Measurements from ENCODE around the gene DYNLL2.
A peak's percentile ranks its signal among the peaks of the same experiment; 100 is the strongest.
"Not testable (repeated sequence)": the region's sequence is repeated elsewhere in the genome, so short reads cannot be mapped to it uniquely, and the experiment has no call there.

The DYNLL2 gene

DNA sequence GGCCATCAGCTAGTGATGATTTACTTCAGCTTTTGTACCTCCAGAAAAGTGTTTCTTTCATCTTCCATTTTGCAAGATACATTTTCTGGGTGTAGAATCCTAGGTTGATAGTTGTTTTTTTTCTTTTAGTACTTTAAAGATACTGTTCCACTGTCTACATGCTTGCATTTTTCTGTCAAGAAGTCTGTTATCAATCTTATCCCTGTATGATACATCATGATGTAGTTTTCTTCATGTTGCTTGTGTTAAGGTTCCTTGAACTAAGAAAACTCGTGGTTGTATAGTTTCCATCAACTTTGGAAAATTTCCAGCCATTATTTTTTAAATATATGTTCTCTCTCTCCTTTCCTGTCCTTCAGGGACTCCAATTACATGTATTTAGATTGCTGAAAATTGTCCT is 24.1 kb downstream of the DYNLL2 start:
- no peak for DNase-seq

GRCh38 chr17:58109197-58109596 is 26.0 kb downstream of the DYNLL2 start:
- no peak for DNase-seq

GRCh38 chr17:58110012-58110411 is 26.8 kb downstream of the DYNLL2 start:
- DNase-seq, result no peak

DNA sequence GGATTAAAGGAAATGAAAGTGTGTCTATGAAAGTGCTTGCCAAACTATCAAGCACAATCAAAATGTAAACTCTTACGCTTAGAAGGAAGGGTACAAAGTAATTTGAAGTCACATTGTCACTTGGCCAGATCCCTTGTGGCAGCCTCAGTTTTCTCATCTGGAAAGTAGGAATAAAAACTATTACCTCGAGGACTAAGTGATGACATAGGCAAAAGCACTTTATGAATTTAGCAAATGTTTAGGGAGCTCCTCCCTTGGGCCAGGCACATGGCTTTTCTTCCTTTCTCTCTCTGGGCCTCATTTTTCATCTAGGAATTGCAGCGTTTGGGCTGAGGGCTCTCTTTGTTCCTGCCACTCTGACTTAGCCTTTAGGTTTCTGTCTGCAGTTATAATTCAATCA is 28.5 kb downstream of the DYNLL2 start:
- DNase-seq, result no peak

- DNase-seq, result peak; percentile 47
Measured at GRCh38 chr17:58112970-58113631, 29.9 kb downstream of the DYNLL2 start.

DNA sequence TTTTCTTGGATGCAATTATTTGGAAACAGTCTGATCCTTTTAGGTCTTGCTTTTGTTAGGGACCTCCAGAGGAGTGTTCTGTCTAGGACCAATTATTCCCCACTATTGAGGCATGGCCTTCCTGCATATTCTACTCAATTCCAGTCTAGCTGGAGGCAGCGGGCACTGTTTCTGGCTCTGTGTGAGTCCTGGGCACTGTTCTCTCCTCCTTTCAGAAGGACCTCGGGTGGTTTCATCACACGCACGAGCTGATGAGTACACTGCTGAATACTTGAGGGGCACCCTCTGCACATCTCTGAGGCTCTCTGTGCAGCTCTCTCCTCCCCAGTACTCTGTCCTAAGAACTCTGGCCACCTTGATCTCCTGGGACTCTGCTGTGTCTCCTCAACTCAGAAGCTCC is 30.7 kb downstream of the DYNLL2 start:
- no peak for DNase-seq

- no peak for DNase-seq
Measured at GRCh38 chr17:58117382-58117781, 34.2 kb downstream of the DYNLL2 start.

DNA sequence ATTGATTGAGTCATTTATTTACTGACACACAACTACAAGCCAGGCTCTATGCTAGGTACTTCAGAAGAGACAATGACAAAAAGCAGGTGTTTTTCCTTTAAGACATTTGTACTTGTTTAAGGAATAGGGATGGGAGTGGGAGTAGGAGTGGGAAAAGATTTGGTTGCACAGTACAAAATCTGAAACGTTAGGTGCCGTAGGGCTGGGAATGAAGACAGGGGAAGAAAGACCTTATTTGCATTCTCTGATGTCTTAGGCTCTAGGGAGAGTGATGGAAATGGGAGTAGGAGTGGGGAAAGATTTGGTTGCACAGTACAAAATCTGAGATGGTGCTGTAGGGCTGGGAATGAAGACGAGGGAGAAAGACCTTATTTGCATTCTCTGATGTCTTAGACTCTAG is 36.3 kb downstream of the DYNLL2 start:
- DNase-seq, result no peak

DNA sequence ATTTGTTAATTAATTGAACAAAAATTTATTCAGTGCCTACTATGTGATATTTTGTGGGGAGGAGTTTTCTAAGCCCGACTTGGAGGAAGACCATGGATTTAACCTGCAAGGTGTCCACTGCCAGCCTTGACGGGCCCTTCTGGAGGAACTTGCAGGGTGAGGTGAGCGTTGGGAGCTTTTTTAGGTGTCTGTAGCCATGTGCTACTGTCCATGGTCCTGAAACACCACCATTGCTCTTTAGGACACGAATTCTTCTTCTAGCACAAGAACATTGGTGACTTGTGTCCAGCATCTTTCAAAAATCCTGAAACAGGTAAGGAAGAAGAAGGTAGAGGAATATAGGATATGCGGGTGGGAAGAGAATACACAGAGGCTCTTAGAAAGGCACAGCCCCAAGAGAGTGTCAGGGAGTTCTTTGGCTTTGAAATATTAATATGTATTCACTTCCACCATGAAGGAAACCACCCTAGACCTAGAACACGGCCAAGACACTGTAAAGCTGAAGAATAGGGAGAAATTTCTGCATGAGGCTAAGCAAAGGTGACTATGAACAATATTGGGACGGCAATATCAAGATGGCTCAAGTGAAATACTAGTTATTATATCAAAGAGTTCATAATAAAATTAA is 37.1 kb downstream of the DYNLL2 start:
- no peak for DNase-seq

- peak; percentile 38 for DNase-seq
Measured at GRCh38 chr17:58121925-58122324, 38.7 kb downstream of the DYNLL2 start.

DNA sequence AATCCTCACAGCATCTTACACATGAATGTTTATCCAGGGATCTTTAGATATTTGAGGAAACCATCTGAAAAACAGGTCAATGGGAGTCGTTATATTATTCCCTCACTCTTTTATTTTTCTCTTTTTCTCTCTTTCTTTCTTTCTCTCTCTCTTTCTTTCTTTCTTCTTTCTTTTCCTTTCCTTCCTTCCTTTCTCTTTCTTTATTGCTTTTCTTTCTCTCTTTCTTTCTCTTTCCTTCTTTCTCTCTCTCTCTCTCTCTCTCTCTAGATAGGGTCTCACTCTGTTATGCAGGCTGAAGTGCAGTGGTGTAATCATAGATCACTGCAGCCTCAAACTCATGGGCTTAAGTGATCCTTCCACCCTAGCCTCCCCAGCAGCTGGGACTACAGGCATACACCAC is 44.6 kb downstream of the DYNLL2 start:
- DNase-seq, result no peak

DNA sequence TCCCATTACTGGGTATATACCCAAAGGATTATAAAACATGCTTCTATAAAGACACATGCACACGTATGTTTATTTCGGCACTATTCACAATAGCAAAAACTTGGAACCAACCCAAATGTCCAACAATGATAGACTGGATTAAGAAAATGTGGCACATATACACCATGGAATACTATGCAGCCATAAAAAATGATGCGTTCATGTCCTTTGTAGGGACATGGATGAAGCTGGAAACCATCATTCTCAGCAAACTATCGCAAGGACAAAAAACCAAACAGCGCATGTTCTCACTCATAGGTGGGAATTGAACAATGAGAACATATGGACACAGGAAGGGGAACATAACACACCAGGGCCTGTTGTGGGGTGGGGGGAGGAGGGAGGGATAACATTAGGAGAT is 49.5 kb downstream of the DYNLL2 start:
- not testable (repeated sequence) for DNase-seq

GRCh38 chr17:58136669-58137279 is 53.6 kb downstream of the DYNLL2 start:
- DNase-seq, result peak; percentile 22

- DNase-seq, result no peak
Measured at GRCh38 chr17:58141505-58141904, 58.3 kb downstream of the DYNLL2 start.

GRCh38 chr17:58143335-58143734 is 60.1 kb downstream of the DYNLL2 start:
- not testable (repeated sequence) for DNase-seq

DNA sequence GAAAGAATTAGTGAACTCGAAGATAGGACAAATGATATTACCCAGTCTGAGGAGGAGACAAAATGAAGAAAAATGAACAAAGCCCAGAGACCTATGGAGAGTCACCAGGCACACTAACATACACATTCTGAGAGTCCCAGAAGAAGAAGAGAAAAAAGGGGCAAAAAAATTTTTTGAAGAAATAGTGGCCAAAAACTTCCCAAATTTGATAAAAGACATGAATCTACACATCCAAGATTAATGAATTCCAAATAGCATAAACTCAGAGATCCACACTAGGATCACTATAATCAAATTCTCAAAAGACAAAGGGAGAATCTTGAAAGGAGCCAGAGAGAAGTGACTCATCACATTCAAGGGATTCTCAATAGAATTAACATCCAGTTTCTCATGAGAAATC is 61.6 kb downstream of the DYNLL2 start:
- no peak for DNase-seq

Data from NCI-H146 (cell line).